ENCODE measurements around the gene EPB41L1. TPM values are rescaled to one million over a fixed set of nuclear protein-coding genes. Genes with fewer than 3 reads are reported as not detected.
"Not testable (repeated sequence)": the region's sequence is repeated elsewhere in the genome, so short reads cannot be mapped to it uniquely, and the experiment has no call there.

The EPB41L1 gene
- total RNA-seq, 1 experiment from 2014 or later = 42.1 TPM

DNA sequence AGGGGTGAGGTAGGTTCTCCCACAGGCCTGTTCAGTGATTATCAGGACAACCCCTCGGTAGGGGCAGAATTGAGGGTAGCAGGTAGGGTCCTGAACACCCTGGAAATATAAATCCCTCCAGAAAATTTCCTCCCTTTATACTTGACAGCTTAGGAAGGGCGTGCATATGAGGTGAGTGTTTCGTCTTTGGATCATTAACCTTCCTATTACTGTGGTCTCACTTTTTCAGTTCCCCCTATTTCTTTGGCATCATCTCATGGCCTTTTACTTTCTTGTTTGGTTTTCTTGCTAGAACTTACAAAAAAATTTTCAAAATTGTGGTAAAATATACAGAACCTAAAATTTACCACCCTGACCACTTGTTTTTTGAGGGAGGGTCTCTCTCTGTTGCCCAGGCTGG, 18.7 kb upstream of the EPB41L1 start (continued):
- TF ChIP-seq, protein P1, sequence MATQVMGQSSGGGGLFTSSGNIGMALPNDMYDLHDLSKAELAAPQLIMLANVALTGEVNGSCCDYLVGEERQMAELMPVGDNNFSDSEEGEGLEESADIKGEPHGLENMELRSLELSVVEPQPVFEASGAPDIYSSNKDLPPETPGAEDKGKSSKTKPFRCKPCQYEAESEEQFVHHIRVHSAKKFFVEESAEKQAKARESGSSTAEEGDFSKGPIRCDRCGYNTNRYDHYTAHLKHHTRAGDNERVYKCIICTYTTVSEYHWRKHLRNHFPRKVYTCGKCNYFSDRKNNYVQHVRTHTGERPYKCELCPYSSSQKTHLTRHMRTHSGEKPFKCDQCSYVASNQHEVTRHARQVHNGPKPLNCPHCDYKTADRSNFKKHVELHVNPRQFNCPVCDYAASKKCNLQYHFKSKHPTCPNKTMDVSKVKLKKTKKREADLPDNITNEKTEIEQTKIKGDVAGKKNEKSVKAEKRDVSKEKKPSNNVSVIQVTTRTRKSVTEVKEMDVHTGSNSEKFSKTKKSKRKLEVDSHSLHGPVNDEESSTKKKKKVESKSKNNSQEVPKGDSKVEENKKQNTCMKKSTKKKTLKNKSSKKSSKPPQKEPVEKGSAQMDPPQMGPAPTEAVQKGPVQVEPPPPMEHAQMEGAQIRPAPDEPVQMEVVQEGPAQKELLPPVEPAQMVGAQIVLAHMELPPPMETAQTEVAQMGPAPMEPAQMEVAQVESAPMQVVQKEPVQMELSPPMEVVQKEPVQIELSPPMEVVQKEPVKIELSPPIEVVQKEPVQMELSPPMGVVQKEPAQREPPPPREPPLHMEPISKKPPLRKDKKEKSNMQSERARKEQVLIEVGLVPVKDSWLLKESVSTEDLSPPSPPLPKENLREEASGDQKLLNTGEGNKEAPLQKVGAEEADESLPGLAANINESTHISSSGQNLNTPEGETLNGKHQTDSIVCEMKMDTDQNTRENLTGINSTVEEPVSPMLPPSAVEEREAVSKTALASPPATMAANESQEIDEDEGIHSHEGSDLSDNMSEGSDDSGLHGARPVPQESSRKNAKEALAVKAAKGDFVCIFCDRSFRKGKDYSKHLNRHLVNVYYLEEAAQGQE (IDR thresholded peaks at IDR 0.05; ENCODE audit: low read depth) = no peak
- TF ChIP-seq POLR2A (IDR thresholded peaks at IDR 0.05; ENCODE audit: borderline replicate concordance, extremely low read depth, insufficient read depth, insufficient read length) = no peak
- TF ChIP-seq FOSL1 (IDR thresholded peaks at IDR 0.05; ENCODE audit: low read depth) = no peak
- TF ChIP-seq, protein P2, sequence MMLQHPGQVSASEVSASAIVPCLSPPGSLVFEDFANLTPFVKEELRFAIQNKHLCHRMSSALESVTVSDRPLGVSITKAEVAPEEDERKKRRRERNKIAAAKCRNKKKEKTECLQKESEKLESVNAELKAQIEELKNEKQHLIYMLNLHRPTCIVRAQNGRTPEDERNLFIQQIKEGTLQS (IDR thresholded peaks at IDR 0.05) = no peak
- TF ChIP-seq CEBPB (IDR thresholded peaks at IDR 0.05; ENCODE audit: low read depth) = no peak

DNA sequence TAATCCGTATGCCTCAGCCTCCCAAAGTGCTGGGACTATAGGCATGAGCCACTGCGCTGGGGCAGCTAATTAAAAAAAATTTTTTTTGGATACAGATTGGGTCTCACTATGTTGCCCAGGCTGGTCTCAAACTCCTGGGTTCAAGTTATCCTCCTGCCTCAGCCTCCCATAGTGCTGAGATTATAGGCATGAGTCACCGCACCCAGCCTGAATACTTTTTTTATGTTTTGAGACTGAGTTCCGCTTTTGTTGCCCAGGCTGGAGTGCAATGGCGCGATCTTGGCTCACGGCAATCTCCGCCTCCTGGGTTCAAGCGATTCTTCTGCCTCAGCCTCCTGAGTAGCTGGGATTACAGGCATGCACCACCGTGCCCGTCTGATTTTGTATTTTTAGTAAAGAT, 17.2 kb upstream of the EPB41L1 start:
- not testable (repeated sequence) for ATAC-seq; DNase-seq (ENCODE audit: low read depth, low spot score); H3K9me3 ChIP-seq (ENCODE audit: control insufficient read depth in 1 of 2, insufficient read depth in 1 of 2, low read depth in 1 of 2, low read length in 2 of 2); H3K27ac ChIP-seq (ENCODE audit: low read depth, low read length); H3K4me3 ChIP-seq (replicated peaks in 1 of 2; ENCODE audit: low read depth in 1 of 2, low read length in 2 of 2); H3K9ac ChIP-seq (ENCODE audit: low read length); H3K4me2 ChIP-seq (ENCODE audit: low read length); H3K79me2 ChIP-seq (ENCODE audit: insufficient read depth, low read length); H3K27me3 ChIP-seq (ENCODE audit: insufficient read depth, low read length); BruUV-seq (replicated peaks); H3K9me2 ChIP-seq (ENCODE audit: insufficient read depth); H4K20me1 ChIP-seq (ENCODE audit: insufficient read depth); H2AFZ ChIP-seq (ENCODE audit: low read depth, low read length, poor library complexity, severe bottlenecking); H3K36me3 ChIP-seq (ENCODE audit: control insufficient read depth in 1 of 2, insufficient read depth in 2 of 2, low read length in 2 of 2)
- CTCF ChIA-PET = interaction anchor here (2.9 to 6.4 kb wide), 2 partner anchors 142 to 183 kb away, joined by 52 to 442 read pairs; partner anchors contain the start of gene SCAND1
- POLR2A ChIA-PET = interaction anchor here (1.1 kb wide), 1 partner anchor 183 kb away, joined by 4 read pairs; the partner anchor contains the start of gene SCAND1
- H3K4me1 ChIP-seq (ENCODE audit: control insufficient read depth in 1 of 2, insufficient read depth in 2 of 2, low read length in 2 of 2) = peaks cover 5 to 20% of the 10 kb centered on the region in 2 experiments; a peak in 3 of 4 replicates
- RAD21 ChIA-PET (ENCODE audit: low non-redundant PET in 1 of 2, low total read pairs in 2 of 2, uncharacterized antibody in 2 of 2, unreplicated experiment in 2 of 2) = interaction anchor here (1.2 to 3.0 kb wide), 3 partner anchors 142 to 253 kb away, joined by 3 to 43 read pairs (median 37); no protein-coding TSS in a partner anchor
- intact Hi-C loops (cut with micrococcal nuclease) = loop anchor here (5.0 kb wide), 1 partner anchor 85 kb away; no protein-coding TSS in a partner anchor
